Mammary epithelial cell (primary cell): ENCODE data around the gene CFAP65.

Source experiments
- CTCF ChIP-seq, 2 donors: IDR thresholded peaks in 1 of 2; conservative IDR thresholded peaks in 1 of 2; 2 replicates each; pipeline ENCODE4 v1.5.1; 2011 to 2012; ENCODE audit warnings: inconsistent platforms in 2 of 2, low read length in 2 of 2, mild to moderate bottlenecking in 2 of 2, control low read depth in 1 of 2, low read depth in 1 of 2; ENCODE audit not compliant: insufficient read depth in 1 of 2; ENCODE audit errors: extremely low read depth in 1 of 2
- EZH2 ChIP-seq: IDR thresholded peaks from 2 replicates; pipeline ENCODE4 v1.6.1; 2012; ENCODE audit warnings: low read length, inconsistent platforms, borderline replicate concordance

GRCh38 chr2:218958276-218958675 is 83.0 kb downstream of the CFAP65 start:
- TF ChIP-seq CTCF (conservative IDR thresholded peaks at IDR 0.05 in 1 of 2, IDR thresholded peaks at IDR 0.05 in 1 of 2; ENCODE audit: extremely low read depth in 1 of 2, insufficient read depth in 1 of 2, low read depth in 1 of 2, low read length in 2 of 2): no peak
- TF ChIP-seq EZH2: no peak
